Right lobe of liver (tissue), 6 donors: ENCODE measurements around the gene LHFPL2. TPM values are rescaled to one million over a fixed set of nuclear protein-coding genes. Genes with fewer than 3 reads are reported as not detected.
A peak's percentile ranks its signal among the peaks of the same experiment; 100 is the strongest.

Experiments
- ATAC-seq, 4 donors: fragments of 200-7000 bp; cut with Tn5 transposase; one replicate each; pipeline ENCODE4 v1.9.1; 2020; ENCODE audit warnings: mild to moderate bottlenecking in 4 of 4, moderate library complexity in 4 of 4
- DNase-seq, 3 donors: peaks; one replicate each; pipeline ENCODE4 v3.0.0-alpha.2; 2020
- H3K27ac ChIP-seq, 3 donors: fragments of 200-600 bp; one replicate each; pipeline ENCODE4 v1.8.0; 2022
- H3K27me3 ChIP-seq, 2 donors: fragments of 200-600 bp; one replicate each; pipeline ENCODE4 v1.8.0; 2022
- H3K36me3 ChIP-seq, 4 donors: fragments of 200-600 bp; sonication (generic) in 1 of 4; one replicate each; pipeline versions ENCODE4 v1.5.1 to v1.8.0; 2017 to 2022; ENCODE audit warnings: control low read depth in 1 of 4
- H3K4me1 ChIP-seq, 4 donors: fragments of 200-600 bp; sonication (generic) in 1 of 4; one replicate each; pipeline versions ENCODE4 v1.5.1 to v1.8.0; 2017 to 2022; ENCODE audit warnings: control low read depth in 1 of 4
- H3K4me3 ChIP-seq, 3 donors: fragments of 200-600 bp; one replicate each; pipeline ENCODE4 v1.8.0; 2022
- H3K9me3 ChIP-seq, 4 donors: fragments of 200-600 bp; sonication (generic) in 1 of 4; one replicate each; pipeline versions ENCODE4 v1.5.1 to v1.8.0; 2017 to 2022; ENCODE audit warnings: control low read depth in 1 of 4
- CTCF ChIP-seq, 4 donors: fragments of 200-600 bp in 3 of 4; fragments of 450-650 bp in 1 of 4; IDR thresholded peaks; one replicate each; pipeline versions ENCODE4 v1.5.1 to v1.8.0; 2016 to 2022; ENCODE audit warnings: antibody characterized with exemption in 4 of 4, mild to moderate bottlenecking in 2 of 4
- POLR2A ChIP-seq: fragments of 450-650 bp; IDR thresholded peaks from one replicate; pipeline ENCODE4 v1.6.1; 2017; ENCODE audit warnings: antibody characterized with exemption, mild to moderate bottlenecking
- WGBS: methylation state at CpG from one replicate; pipeline ENCODE4 v1.1.6; 2018; ENCODE audit warnings: low coverage, low lambda C conversion rate; ENCODE audit not compliant: insufficient coverage; ENCODE audit errors: missing lambda C conversion rate; 5-methylcytosine and 5-hydroxymethylcytosine counted together
- intact Hi-C, 2 donors: fragments of 100-400 bp; cut with DNase I; formaldehyde crosslinking; loops; one replicate each; pipeline versions ENCODE4 v1.11.2 to v1.14.1; 2022
- total RNA-seq, 6 experiments: library from RNA; depleted of rRNA in 2 of 6; stranded (reverse); fragments of >200 nt in 2 of 6; fragmentation: NEBNext Ultra II Directional in 3 of 6; extraction: Animal tissue kit (Norgen Biotek cat#: 25700) in 3 of 6; gene quantifications; one replicate each; pipeline versions ENCODE4 v1.1.0 to v1.2.4, GENCODE V29; 2016 to 2023
- donor health status: DM: no; HTN: yes; CAD: no.
- donor health status: DM: no; HTN: no; CAD: no.
- donor health status: DM: no; HTN: no; CAD: no.
- donor health status: DM: no; HTN: yes; CAD: no.
- donor health status: DM: no; HTN: yes; CAD: no.

LHFPL2 gene
- total RNA-seq, 6 experiments from 2014 or later, result 2.6 to 11.8 (median 4.3) TPM

GRCh38 chr5:78627175-78627574, 21.4 kb downstream of the LHFPL2 start:
- DNase-seq (no peak), ATAC-seq (no peak)
- Histone ChIP-seq H3K4me3 (no peak overlapping the region), H3K27me3 (no peaks in the 10 kb centered on the region), H3K9me3 (no peaks in the 10 kb centered on the region), H3K27ac (no peak overlapping the region), H3K36me3 (no peaks in the 10 kb centered on the region), H3K4me1 (no peaks in the 10 kb centered on the region)
- WGBS, result 83% methylated on average over 1 of the region's 3 CpGs
- intact Hi-C loops, result no loop called here
- peak in 1 of 4 donors; percentile 14 for TF ChIP-seq CTCF (IDR thresholded peaks at IDR 0.05)
- no peak for TF ChIP-seq POLR2A

- H3K36me3 ChIP-seq, result no peaks in the 10 kb centered on the region
- TF ChIP-seq CTCF (IDR thresholded peaks at IDR 0.05) (no peak), POLR2A (no peak)
- H3K4me3 ChIP-seq, result no peak overlapping the region
- 63% methylated on average over 9 of the region's 10 CpGs for WGBS
- no peaks in the 10 kb centered on the region for H3K27me3 ChIP-seq
- intact Hi-C loops, result no loop called here
- no peaks in the 10 kb centered on the region for H3K9me3 ChIP-seq
- ATAC-seq, result peak in 3 of 4 donors; percentile 56 to 69 (median 62)
- no peak overlapping the region for H3K27ac ChIP-seq
- DNase-seq, result no peak
- no peaks in the 10 kb centered on the region for H3K4me1 ChIP-seq
Observed at GRCh38 chr5:78626009-78626571, 22.5 kb downstream of the LHFPL2 start.

- Histone ChIP-seq H3K27ac (no peak overlapping the region), H3K4me1 (no peaks in the 10 kb centered on the region), H3K36me3 (no peaks in the 10 kb centered on the region), H3K27me3 (no peaks in the 10 kb centered on the region), H3K9me3 (no peaks in the 10 kb centered on the region), H3K4me3 (no peak overlapping the region)
- ATAC-seq (no peak), DNase-seq (no peak)
- intact Hi-C loops, result no loop called here
- TF ChIP-seq POLR2A (no peak), CTCF (IDR thresholded peaks at IDR 0.05) (no peak)
- 39% methylated on average over 2 of the region's 4 CpGs for WGBS
Observed at GRCh38 chr5:78624992-78625391, 23.6 kb downstream of the LHFPL2 start.

- TF ChIP-seq CTCF (IDR thresholded peaks at IDR 0.05), result no peak
- TF ChIP-seq POLR2A, result no peak
- Histone ChIP-seq H3K36me3 (no peaks in the 10 kb centered on the region), H3K4me1 (no peaks in the 10 kb centered on the region), H3K4me3 (no peak overlapping the region), H3K9me3 (no peaks in the 10 kb centered on the region), H3K27ac (no peak overlapping the region), H3K27me3 (no peaks in the 10 kb centered on the region)
- intact Hi-C loops, result no loop called here
- WGBS, result 0% methylated on average over 2 of the region's 2 CpGs
- DNase-seq (no peak), ATAC-seq (peak; percentile 73 to 86 (median 78))
Observed at GRCh38 chr5:78624011-78624541, 24.5 kb downstream of the LHFPL2 start.
